Activated T-helper 17 cell treated with anti-CD3 and anti-CD28 coated beads, Interleukin-2, amount 50 U/mL, for 72 hours (primary cell): ENCODE data around the gene PDZD4. TPM values are rescaled to one million over a fixed set of nuclear protein-coding genes. Genes with fewer than 3 reads are reported as not detected.

Experiments used
- ATAC-seq: fragments of 150-1000 bp; cut with Tn5 transposase; replicated peaks from 2 replicates; pipeline ENCODE4 v1.10.0; 2021; ENCODE audit warnings: mild to moderate bottlenecking, moderate library complexity
- H3K27ac Mint-ChIP-seq: one replicate; pipeline ENCODE4 v1.8.0; 2022; ENCODE audit warnings: mixed read lengths
- H3K27me3 Mint-ChIP-seq: one replicate; pipeline ENCODE4 v1.8.0; 2022; ENCODE audit warnings: mixed read lengths
- H3K36me3 Mint-ChIP-seq: one replicate; pipeline ENCODE4 v1.8.0; 2022; ENCODE audit warnings: low read depth, mild to moderate bottlenecking, mixed read lengths
- H3K4me1 Mint-ChIP-seq: one replicate; pipeline ENCODE4 v1.8.0; 2022; ENCODE audit warnings: mixed read lengths
- H3K4me3 Mint-ChIP-seq: one replicate; pipeline ENCODE4 v1.8.0; 2022; ENCODE audit warnings: mild to moderate bottlenecking, mixed read lengths
- H3K9me3 Mint-ChIP-seq: one replicate; pipeline ENCODE4 v1.8.0; 2022; ENCODE audit warnings: mixed read lengths
- total RNA-seq, 2 donors: library from RNA; stranded (reverse); gene quantifications; one replicate each; pipeline ENCODE4 v1.2.3, GENCODE V29; 2022

The PDZD4 gene, protein sequence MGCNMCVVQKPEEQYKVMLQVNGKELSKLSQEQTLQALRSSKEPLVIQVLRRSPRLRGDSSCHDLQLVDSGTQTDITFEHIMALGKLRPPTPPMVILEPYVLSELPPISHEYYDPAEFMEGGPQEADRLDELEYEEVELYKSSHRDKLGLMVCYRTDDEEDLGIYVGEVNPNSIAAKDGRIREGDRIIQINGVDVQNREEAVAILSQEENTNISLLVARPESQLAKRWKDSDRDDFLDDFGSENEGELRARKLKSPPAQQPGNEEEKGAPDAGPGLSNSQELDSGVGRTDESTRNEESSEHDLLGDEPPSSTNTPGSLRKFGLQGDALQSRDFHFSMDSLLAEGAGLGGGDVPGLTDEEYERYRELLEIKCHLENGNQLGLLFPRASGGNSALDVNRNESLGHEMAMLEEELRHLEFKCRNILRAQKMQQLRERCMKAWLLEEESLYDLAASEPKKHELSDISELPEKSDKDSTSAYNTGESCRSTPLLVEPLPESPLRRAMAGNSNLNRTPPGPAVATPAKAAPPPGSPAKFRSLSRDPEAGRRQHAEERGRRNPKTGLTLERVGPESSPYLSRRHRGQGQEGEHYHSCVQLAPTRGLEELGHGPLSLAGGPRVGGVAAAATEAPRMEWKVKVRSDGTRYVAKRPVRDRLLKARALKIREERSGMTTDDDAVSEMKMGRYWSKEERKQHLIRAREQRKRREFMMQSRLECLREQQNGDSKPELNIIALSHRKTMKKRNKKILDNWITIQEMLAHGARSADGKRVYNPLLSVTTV
- 1 to 10 TPM; 1.3 to 8.0 TPM for total RNA-seq

DNA sequence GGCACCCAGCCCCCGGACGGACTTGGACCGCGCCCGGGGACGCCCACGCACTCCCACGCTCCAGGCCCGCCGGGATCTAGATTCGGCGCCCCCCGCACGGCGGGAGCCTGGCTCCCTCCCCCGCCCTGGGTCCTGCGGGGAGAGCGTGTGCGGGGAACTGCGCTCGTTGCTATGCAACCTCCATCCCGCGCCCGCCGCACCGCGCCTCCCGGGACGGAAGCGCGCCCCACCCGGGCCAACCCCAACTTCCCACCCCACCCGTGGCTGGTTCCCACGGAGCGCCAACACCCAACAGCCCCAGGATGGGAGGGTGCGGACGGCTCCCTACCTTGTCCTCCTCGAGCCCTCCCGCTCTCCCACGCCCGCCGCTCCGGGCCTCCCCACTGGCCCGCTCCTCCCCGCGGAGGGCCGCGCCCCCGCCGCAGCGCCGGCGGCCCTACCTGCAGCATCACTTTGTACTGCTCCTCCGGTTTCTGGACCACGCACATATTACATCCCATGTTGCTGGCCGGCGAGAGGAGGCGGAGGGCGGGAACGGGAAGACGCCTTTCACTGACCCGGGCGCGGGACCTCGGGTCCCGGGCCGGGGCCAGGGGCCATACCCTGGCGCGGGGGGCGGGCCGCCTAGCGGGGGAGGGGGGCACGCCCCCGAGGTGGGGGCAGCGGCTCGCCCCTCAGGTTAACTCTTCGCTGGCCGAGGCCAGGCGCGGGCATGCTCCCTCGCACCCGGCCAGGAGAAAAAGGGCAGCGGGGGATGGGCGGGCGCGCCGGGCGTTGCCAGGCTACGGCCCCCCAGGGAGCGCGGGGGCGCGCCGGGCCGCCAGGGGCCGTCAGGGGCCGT lies at the start of gene PDZD4:
Gene PDZD4, minus strand, starts transcription at position 746 of the 841 bp plus-strand sequence. Its CDS starts 246 bp downstream, at position 500.
- H3K4me3 Mint-ChIP-seq, result peak within 1 kb of the TSS; percentile 43
- H3K4me1 Mint-ChIP-seq, result peaks cover 9% of the 10 kb centered on the region
- H3K36me3 Mint-ChIP-seq, result no peaks in the 10 kb centered on the region
- no peaks in the 10 kb centered on the region for H3K27me3 Mint-ChIP-seq
- H3K27ac Mint-ChIP-seq, result no peak within 1 kb of the TSS
- no peaks in the 10 kb centered on the region for H3K9me3 Mint-ChIP-seq
- peak; percentile 80 for ATAC-seq

DNA sequence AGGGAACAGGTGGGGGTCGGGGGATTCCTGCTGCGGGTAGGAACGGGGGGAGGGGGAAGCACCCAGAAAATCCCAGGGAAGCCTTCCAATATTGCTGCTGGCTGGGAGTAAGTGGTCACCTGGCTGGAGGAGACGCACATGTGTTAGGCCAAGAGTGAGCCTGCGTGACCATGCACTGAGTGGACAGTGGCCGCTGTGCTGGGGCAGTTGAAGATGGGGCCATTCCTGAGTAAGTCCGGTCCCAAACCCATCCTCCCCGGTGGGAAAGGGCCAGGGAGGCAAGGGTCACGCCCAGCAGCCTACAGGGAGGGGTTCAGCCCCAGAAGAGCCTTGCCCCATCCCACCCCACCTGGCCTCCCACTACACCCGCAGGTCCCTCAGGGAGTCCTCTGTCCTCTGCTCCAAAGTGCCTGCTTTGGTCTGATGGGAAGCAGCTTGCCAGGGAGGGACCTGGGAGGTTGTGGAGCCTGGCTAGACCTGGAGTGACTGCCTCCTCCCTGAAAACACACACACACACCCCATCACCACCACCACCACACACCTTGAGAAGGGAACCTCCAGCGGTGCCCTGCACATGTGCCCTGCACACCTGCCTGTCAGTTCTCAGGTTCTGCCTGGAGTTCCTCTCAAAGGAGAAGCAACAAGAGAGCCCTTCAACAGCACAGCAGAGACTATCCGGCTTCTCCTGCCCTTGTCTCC lies 49.5 kb upstream of the PDZD4 start:
- no peaks in the 10 kb centered on the region for H3K36me3 Mint-ChIP-seq
- peaks cover 4% of the 10 kb centered on the region for H3K4me1 Mint-ChIP-seq
- H3K9me3 Mint-ChIP-seq, result no peaks in the 10 kb centered on the region
- no peak for ATAC-seq
- no peak overlapping the region for H3K27ac Mint-ChIP-seq
- H3K4me3 Mint-ChIP-seq, result no peak overlapping the region
- peaks cover 14% of the 10 kb centered on the region for H3K27me3 Mint-ChIP-seq

DNA sequence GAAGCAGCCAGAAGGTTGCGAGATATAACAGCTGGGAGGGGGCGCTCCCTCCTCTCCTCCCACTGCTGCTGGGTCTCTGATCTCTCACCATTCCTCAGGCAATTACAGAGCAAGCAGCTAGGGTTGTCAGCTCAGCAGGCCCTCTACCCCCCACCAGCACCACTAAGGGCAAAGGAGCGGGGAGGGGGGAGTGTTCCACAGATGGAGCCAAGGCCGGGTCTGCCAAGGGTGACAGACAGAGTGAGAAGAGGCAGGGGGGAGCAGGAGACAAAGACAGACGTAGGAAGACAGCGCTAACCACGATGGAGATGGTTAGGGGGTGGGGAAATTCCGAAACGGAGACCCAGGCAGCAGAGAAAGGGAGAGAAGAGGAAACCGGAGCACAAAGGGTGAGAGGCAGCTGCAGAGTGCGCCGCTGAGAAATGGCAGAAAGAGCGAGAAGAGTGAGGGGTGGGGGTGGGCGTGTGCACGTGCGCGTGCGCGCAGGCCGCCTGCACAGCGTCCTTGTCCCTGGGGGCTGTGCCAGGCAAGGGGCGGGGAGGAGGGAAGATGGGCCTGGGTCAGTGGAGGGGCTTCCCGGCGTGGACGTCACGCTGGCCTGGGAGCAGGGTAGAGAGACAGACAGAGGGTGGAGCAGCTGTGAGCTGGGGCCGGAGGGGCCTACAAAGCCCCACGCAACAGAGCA lies 48.8 kb upstream of the PDZD4 start:
- peaks cover 14% of the 10 kb centered on the region for H3K27me3 Mint-ChIP-seq
- peak overlapping the region; percentile 47 for H3K4me3 Mint-ChIP-seq
- H3K36me3 Mint-ChIP-seq, result no peaks in the 10 kb centered on the region
- ATAC-seq, result peak; percentile 52
- H3K27ac Mint-ChIP-seq, result no peak overlapping the region
- peaks cover 4% of the 10 kb centered on the region for H3K4me1 Mint-ChIP-seq
- no peaks in the 10 kb centered on the region for H3K9me3 Mint-ChIP-seq

DNA sequence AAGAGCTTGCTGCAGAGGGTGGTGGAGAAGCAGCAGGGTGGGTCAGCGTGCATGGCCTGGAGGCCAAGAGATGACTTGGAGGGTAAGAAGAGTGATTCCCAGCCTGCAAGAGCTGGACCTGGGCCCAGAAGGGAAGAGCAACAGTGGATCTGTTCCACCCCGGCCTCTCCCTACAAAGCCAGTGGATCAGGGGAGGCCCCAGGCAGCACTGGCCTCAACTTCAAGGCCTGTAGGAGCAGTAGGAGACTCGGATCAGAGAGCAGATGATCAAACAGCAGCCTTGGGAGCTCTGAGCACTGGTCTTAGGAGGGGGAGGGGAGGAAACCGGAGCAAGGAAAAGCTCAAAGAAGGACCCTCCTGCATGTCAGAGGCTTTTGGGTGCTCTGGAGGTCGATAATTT lies 48.0 kb upstream of the PDZD4 start:
- peaks cover 14% of the 10 kb centered on the region for H3K27me3 Mint-ChIP-seq
- H3K9me3 Mint-ChIP-seq, result no peaks in the 10 kb centered on the region
- H3K4me1 Mint-ChIP-seq, result peaks cover 4% of the 10 kb centered on the region
- H3K27ac Mint-ChIP-seq, result no peak overlapping the region
- no peak for ATAC-seq
- H3K36me3 Mint-ChIP-seq, result no peaks in the 10 kb centered on the region
- H3K4me3 Mint-ChIP-seq, result no peak overlapping the region

DNA sequence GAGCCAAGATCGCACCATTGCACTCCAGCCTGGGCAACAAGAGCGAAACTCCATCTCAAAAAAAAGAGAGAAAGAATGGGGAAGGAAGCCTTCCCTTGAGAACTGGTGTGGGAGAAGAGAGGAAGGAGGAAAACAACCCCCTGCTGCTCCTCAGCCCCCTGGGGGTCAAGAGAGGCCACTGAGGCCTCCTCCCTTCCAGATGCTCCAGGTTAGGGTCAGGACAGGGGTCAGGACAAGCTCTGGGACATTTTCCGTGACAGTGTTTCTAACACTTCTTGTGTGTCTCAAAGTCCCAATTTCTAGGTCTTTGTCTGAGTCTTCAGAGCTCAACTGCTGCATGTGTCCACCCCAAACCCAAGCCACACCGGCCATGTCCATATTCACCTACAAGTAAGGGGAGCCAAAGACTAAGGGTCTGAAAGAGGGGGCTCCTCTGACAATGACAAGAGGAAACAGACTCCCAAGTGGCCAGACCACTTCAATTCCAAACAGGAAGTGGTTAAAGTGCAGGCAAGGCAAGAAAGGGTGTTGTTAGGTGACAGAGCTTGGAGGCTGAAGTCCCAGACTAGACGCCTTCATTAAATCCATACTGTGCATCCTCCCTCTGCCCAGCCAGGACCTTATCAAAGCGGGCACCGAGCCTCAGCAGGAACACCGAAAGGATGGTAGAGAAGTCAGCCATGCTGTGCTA lies 47.4 kb upstream of the PDZD4 start:
- Mint-ChIP-seq H3K27ac (no peak overlapping the region), H3K4me1 (peaks cover 4% of the 10 kb centered on the region), H3K4me3 (no peak overlapping the region), H3K9me3 (no peaks in the 10 kb centered on the region), H3K36me3 (no peaks in the 10 kb centered on the region), H3K27me3 (peaks cover 14% of the 10 kb centered on the region)
- ATAC-seq, result no peak

DNA sequence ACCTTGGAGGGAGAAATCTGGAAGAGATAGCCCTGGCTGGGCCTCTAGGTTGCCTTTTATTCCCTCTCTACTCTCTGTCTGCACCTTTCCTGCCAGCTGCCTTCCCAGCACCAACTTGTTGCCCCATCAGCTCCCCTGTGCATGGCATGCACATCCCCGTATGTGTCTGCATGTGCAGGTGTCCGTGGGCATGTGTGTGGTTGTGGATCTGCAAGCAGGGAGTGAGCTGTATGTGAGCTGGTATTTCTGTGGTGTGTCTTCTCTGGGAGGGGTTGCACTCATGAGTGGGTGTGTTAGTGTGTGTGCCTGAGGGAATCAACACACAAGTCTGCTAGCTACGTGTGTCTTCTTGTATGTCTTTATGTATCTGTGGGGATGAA lies 45.8 kb upstream of the PDZD4 start:
- ATAC-seq, result no peak
- no peak overlapping the region for H3K27ac Mint-ChIP-seq
- H3K36me3 Mint-ChIP-seq, result no peaks in the 10 kb centered on the region
- H3K4me1 Mint-ChIP-seq, result peaks cover 4% of the 10 kb centered on the region
- H3K4me3 Mint-ChIP-seq, result no peak overlapping the region
- no peaks in the 10 kb centered on the region for H3K9me3 Mint-ChIP-seq
- peaks cover 10% of the 10 kb centered on the region for H3K27me3 Mint-ChIP-seq

DNA sequence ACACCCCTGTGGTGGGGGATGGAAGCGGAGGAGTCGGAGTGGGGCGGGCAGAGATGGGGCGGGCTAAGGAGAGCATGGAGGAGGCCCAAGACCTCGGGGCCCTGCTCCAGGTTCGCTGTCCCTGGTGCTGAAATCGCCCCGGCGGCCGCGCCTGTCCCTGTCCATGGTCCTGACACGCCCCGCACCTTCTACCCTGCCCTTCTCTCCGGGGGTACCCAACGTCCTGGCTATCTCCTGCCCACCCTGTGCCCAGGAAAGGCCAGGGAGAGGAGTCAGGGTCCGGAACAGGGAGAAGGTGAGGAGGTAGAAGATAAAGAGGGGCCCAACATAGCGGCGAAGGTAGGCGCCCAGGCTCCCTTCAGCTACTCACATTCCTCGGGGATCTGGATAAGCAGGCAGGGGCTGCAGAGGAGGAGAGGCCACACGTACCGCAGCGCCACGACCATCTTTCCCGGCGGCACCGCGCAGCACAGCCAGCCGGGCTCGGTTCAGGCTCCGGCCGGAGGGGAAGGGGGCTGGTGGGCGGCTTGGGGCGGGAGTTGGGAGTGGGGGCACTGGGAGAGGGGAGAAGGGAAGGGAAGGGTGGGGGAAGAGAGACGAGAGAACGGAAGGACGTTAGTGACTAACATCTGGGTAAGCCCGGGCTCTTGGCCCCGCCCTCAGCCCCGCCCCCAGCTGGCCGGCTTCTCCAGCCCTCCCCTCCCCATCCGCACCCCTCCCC lies 45.2 kb upstream of the PDZD4 start:
- H3K9me3 Mint-ChIP-seq, result no peaks in the 10 kb centered on the region
- peaks cover 10% of the 10 kb centered on the region for H3K27me3 Mint-ChIP-seq
- no peak overlapping the region for H3K27ac Mint-ChIP-seq
- H3K4me1 Mint-ChIP-seq, result peaks cover 4% of the 10 kb centered on the region
- no peaks in the 10 kb centered on the region for H3K36me3 Mint-ChIP-seq
- peak; percentile 51 for ATAC-seq
- no peak overlapping the region for H3K4me3 Mint-ChIP-seq

DNA sequence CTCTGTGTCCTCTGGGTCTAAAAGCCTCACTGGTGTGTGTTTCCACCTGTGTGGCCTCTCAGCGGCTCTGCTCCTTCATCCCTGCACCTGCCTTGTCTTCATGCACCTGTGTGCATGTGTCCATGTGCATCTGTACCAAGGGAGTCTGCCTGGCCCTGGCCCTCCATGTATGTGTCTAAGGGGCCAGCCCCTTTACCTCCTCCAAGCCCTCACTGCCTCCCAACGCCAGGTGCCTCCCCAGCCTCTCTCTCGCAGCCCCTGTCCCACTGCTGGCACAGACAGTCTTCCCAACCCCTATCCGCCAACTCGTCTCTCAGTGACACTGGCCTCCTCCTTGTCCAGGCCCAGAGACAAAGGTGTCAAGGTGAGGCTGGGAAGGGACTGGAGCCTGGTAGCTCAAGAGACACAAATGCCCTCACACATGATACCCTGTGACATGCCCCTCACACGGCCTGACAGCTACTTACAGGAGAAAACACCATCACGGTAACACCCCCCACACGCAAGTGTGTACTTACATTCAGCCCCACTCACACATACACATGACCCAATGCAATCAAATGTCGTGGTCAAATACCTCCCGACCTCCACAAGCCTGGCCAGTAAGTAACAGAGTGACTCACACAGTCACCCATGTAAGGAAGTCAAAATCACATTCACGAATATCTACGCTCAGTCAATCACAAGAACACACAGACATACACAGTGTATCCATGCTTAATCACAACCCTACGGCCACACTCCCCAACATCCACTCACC lies 44.2 kb upstream of the PDZD4 start:
- Mint-ChIP-seq H3K4me3 (no peak overlapping the region), H3K4me1 (peaks cover 4% of the 10 kb centered on the region), H3K27me3 (peaks cover 10% of the 10 kb centered on the region), H3K36me3 (no peaks in the 10 kb centered on the region), H3K27ac (no peak overlapping the region), H3K9me3 (no peaks in the 10 kb centered on the region)
- ATAC-seq, result no peak

DNA sequence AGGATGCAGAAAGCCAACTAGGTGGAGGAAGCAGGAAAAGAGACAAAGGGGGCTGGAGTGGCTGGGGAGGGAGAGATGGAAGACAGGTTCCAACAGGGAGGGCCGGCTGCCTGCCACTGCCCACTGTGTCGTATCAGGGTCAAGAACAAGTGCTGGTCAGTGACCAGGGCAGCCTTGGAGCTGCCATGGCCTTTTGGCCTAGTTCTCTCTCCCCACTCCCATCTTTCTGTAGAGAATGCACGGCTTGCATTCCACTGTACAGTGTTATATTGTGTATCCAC lies 43.7 kb upstream of the PDZD4 start:
- no peak overlapping the region for H3K4me3 Mint-ChIP-seq
- H3K9me3 Mint-ChIP-seq, result no peaks in the 10 kb centered on the region
- H3K27me3 Mint-ChIP-seq, result peaks cover 8% of the 10 kb centered on the region
- no peak overlapping the region for H3K27ac Mint-ChIP-seq
- H3K4me1 Mint-ChIP-seq, result peaks cover 2% of the 10 kb centered on the region
- no peak for ATAC-seq
- no peaks in the 10 kb centered on the region for H3K36me3 Mint-ChIP-seq

DNA sequence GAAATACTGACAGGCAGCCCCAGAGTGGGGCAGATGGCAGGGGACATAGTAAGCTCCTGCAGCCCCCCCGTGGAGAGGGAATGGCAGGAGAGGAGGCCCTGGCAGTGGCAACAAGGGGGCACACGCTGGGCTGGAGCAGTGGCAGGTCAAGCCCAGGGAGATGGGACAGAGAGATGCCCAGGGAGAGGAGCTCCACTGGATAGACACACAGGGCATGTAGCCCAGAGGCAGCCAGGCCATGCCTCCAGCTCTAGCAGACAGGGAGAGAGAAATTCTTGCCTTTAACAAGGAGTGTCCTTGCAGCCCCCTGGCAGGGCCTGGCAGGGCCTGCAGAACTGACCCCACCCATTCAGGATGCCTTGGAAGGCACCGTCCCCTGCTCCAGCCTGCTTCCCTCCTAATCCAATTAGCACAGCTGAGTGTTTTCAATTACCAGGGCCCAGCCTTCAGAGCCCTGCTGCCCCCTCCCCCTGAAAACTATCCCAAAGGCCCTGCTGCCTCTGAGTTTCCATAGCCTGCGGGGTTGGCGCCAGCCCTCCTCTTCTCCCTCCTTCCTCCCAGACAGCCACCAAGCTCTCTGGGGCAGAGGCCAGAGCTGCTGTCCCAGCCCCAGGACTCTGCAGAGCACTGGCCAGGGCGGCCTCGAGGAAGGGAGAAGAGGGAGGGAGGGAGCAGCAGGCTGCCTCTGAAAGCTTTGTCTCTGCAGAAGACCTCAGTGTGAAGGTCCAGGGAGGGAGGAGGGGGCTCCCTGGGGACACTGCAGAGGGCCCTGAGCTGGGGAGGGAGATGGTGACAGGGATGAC lies 43.1 kb upstream of the PDZD4 start:
- Mint-ChIP-seq H3K36me3 (no peaks in the 10 kb centered on the region), H3K27ac (no peak overlapping the region), H3K9me3 (no peaks in the 10 kb centered on the region), H3K4me3 (no peak overlapping the region), H3K27me3 (peaks cover 4% of the 10 kb centered on the region), H3K4me1 (no peaks in the 10 kb centered on the region)
- no peak for ATAC-seq

DNA sequence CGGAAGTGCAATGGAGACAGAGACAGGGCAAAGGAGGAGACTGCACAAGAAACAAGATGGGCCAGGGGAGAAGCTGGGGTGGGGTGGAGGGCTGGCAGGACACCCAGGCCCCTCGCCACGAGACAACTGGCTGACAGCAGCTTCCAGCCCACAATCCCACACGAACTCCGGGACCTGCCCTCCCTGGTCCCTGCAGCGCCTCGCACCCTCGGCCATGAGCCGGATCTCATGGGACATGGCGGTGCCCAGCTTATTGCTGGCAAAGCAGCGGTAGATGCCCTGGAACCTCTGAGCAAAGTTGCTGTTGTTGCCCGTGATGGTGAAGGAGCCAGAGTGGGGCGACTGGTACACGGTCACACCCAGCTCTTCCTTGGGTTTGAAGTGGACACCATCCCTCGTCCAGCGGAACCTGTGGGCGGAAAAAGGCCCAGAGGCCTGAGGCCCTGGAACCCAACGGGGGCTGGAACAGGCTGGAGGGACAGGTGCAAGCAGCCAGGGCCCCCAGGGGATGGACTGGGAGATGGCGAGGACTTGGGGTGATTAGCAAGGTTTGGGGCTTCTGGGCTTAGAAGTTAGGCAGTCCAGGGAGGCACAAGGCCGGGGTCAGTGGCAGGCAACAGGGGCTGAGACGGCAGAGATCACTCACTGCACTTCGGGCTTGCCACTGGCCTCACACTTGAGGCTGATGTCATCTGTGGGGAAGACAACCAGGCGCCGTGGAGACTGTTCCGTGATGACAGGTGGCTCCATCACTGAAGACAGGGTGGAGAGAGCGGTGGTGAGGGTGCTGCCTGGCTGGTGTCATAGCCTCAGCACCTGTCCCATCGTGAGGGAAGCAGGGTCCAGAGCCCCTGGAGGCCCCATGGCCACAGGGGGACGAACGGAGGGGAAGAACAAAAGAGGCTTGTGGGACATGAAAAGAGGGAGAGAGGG lies 41.9 kb upstream of the PDZD4 start:
- no peak for ATAC-seq

More for the DNA sequence above, 41.9 kb upstream of the PDZD4 start:
- Mint-ChIP-seq H3K36me3 (no peaks in the 10 kb centered on the region), H3K27me3 (peaks cover 4% of the 10 kb centered on the region), H3K4me1 (no peaks in the 10 kb centered on the region), H3K4me3 (no peak overlapping the region), H3K27ac (no peak overlapping the region), H3K9me3 (no peaks in the 10 kb centered on the region)
